ENCODE measurements around the gene CAV1.
"Not testable (repeated sequence)": the region's sequence is repeated elsewhere in the genome, so short reads cannot be mapped to it uniquely, and the experiment has no call there.

The CAV1 gene

DNA sequence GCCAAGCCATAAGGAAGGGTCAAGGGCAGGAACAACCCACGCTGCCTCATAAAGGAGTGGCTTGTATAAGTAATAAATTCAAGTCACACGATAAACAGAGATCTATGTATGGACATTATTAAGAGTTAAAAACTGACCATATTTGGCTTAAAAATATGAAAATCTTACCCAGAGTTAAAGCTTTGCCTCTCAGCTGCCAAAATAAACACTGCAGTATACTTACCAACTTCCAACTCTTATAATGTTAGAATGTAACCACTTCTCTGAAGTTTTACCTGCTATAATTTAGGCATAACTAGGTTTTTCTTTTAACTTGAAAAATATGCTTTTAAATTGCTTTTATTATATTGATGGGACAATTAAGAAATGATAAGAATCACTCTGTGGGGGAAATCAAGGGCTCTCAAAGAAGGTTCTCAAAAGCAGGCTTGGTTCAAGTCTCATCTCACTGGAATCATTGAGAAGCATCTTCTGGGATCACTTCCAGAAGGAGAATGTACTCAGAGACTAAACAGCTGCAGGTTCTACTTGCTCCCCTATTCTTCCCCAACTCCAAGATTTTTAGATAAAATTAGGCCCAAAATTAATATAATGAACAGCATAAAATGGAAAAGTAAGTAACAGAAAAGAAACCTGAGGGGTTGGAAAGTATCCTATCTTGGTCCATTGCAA, 41.4 kb upstream of the CAV1 start:
- TF ChIP-seq CTCF (conservative IDR thresholded peaks at IDR 0.05; ENCODE audit: low read length) (no peak), EZH2phosphoT487 (IDR thresholded peaks at IDR 0.05; ENCODE audit: borderline replicate concordance) (no peak)
- no peaks in the 10 kb centered on the region for H3K9me3 ChIP-seq (ENCODE audit: insufficient read depth, low read depth, low read length)
- peaks cover 23% of the 10 kb centered on the region for H3K4me1 ChIP-seq (ENCODE audit: insufficient read depth, low read length, poor library complexity, severe bottlenecking)
- H3K27me3 ChIP-seq (ENCODE audit: insufficient read depth, low read length, poor library complexity, severe bottlenecking), result no peaks in the 10 kb centered on the region
- H3K36me3 ChIP-seq (ENCODE audit: insufficient read depth, low read length), result no peaks in the 10 kb centered on the region
- H3K4me3 ChIP-seq (ENCODE audit: low read length, poor library complexity, severe bottlenecking), result no peak overlapping the region
- no peak overlapping the region for H3K4me2 ChIP-seq (ENCODE audit: low read depth, low read length, poor library complexity, severe bottlenecking)
- H2AFZ ChIP-seq (ENCODE audit: low read length), result no peak overlapping the region
- H3F3A ChIP-seq (ENCODE audit: low read depth), result no peaks in the 10 kb centered on the region
- H3K79me2 ChIP-seq (ENCODE audit: insufficient read depth, low read length), result no peaks in the 10 kb centered on the region
- no peaks in the 10 kb centered on the region for H3K9me2 ChIP-seq (replicated peaks; ENCODE audit: low read depth, low read length)
- H3K9ac ChIP-seq (ENCODE audit: low read depth, low read length, poor library complexity, severe bottlenecking), result no peak overlapping the region
- H4K20me1 ChIP-seq (ENCODE audit: insufficient read depth, low read length, poor library complexity, severe bottlenecking), result no peaks in the 10 kb centered on the region

GRCh38 chr7:116484389-116484788, 40.4 kb upstream of the CAV1 start:
- H3K9me2 ChIP-seq (replicated peaks; ENCODE audit: low read depth, low read length); H3K9me3 ChIP-seq (ENCODE audit: insufficient read depth, low read depth, low read length); H3K27me3 ChIP-seq (ENCODE audit: insufficient read depth, low read length, poor library complexity, severe bottlenecking); H3K79me2 ChIP-seq (ENCODE audit: insufficient read depth, low read length); H3K9ac ChIP-seq (ENCODE audit: low read depth, low read length, poor library complexity, severe bottlenecking); H3F3A ChIP-seq (ENCODE audit: low read depth); H3K4me2 ChIP-seq (ENCODE audit: low read depth, low read length, poor library complexity, severe bottlenecking); H3K36me3 ChIP-seq (ENCODE audit: insufficient read depth, low read length); H2AFZ ChIP-seq (ENCODE audit: low read length); H3K4me3 ChIP-seq (ENCODE audit: low read length, poor library complexity, severe bottlenecking); H4K20me1 ChIP-seq (ENCODE audit: insufficient read depth, low read length, poor library complexity, severe bottlenecking): not testable (repeated sequence)
- H3K4me1 ChIP-seq (ENCODE audit: insufficient read depth, low read length, poor library complexity, severe bottlenecking), result peaks cover 23% of the 10 kb centered on the region

DNA sequence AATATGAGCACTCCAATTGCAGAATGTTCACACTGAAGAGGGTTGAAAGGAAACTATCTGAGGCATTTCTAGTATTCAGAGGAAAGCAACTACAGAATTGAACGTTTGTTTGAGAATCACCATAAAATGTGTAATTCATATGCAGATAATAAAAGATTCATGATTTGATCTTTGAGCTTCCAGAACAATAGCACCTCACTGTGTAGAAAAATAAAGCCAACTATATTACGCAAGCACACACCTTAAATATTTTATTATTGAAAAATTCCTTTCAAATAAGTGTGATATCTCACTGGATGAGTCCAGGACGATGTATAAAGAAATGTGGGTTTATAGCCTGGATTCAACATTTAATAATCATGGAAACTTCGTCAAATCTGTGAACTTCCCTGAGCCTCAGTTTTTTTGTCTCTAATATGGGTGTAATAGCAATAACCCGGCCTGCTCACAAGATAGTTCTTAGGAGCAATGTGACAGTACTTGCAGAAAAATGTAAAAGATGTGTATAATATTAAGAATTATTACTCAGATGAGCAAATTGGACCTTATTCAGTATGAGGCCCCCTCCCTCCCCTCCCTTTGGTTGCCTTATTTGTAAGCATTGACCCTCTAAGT, 36.8 kb upstream of the CAV1 start:
- Histone ChIP-seq H3K79me2 (ENCODE audit: insufficient read depth, low read length) (no peaks in the 10 kb centered on the region), H2AFZ (ENCODE audit: low read length) (no peak overlapping the region), H3K9me3 (ENCODE audit: insufficient read depth, low read depth, low read length) (no peaks in the 10 kb centered on the region), H3K4me3 (ENCODE audit: low read length, poor library complexity, severe bottlenecking) (no peak overlapping the region), H3K9me2 (replicated peaks; ENCODE audit: low read depth, low read length) (no peaks in the 10 kb centered on the region), H4K20me1 (ENCODE audit: insufficient read depth, low read length, poor library complexity, severe bottlenecking) (no peaks in the 10 kb centered on the region), H3K36me3 (ENCODE audit: insufficient read depth, low read length) (no peaks in the 10 kb centered on the region), H3K9ac (ENCODE audit: low read depth, low read length, poor library complexity, severe bottlenecking) (no peak overlapping the region), H3K4me1 (ENCODE audit: insufficient read depth, low read length, poor library complexity, severe bottlenecking) (peaks cover 15% of the 10 kb centered on the region), H3F3A (ENCODE audit: low read depth) (no peaks in the 10 kb centered on the region), H3K4me2 (ENCODE audit: low read depth, low read length, poor library complexity, severe bottlenecking) (no peak overlapping the region), H3K27me3 (ENCODE audit: insufficient read depth, low read length, poor library complexity, severe bottlenecking) (no peaks in the 10 kb centered on the region)
- TF ChIP-seq EZH2phosphoT487 (IDR thresholded peaks at IDR 0.05; ENCODE audit: borderline replicate concordance) (no peak), CTCF (conservative IDR thresholded peaks at IDR 0.05; ENCODE audit: low read length) (no peak)

- TF ChIP-seq EZH2phosphoT487 (IDR thresholded peaks at IDR 0.05; ENCODE audit: borderline replicate concordance) (no peak), CTCF (conservative IDR thresholded peaks at IDR 0.05; ENCODE audit: low read length) (no peak)
- H3K9me2 ChIP-seq (replicated peaks; ENCODE audit: low read depth, low read length), result no peaks in the 10 kb centered on the region
- no peaks in the 10 kb centered on the region for H3K36me3 ChIP-seq (ENCODE audit: insufficient read depth, low read length)
- no peaks in the 10 kb centered on the region for H3K79me2 ChIP-seq (ENCODE audit: insufficient read depth, low read length)
- H4K20me1 ChIP-seq (ENCODE audit: insufficient read depth, low read length, poor library complexity, severe bottlenecking), result no peaks in the 10 kb centered on the region
- no peaks in the 10 kb centered on the region for H3K9me3 ChIP-seq (ENCODE audit: insufficient read depth, low read depth, low read length)
- no peak overlapping the region for H3K9ac ChIP-seq (ENCODE audit: low read depth, low read length, poor library complexity, severe bottlenecking)
- no peak overlapping the region for H2AFZ ChIP-seq (ENCODE audit: low read length)
- no peak overlapping the region for H3K4me3 ChIP-seq (ENCODE audit: low read length, poor library complexity, severe bottlenecking)
- no peaks in the 10 kb centered on the region for H3F3A ChIP-seq (ENCODE audit: low read depth)
- H3K27me3 ChIP-seq (ENCODE audit: insufficient read depth, low read length, poor library complexity, severe bottlenecking), result no peaks in the 10 kb centered on the region
- H3K4me1 ChIP-seq (ENCODE audit: insufficient read depth, low read length, poor library complexity, severe bottlenecking), result peaks cover 15% of the 10 kb centered on the region
- no peak overlapping the region for H3K4me2 ChIP-seq (ENCODE audit: low read depth, low read length, poor library complexity, severe bottlenecking)
These were observed 34.5 kb upstream of the CAV1 start for GRCh38 chr7:116490351-116490750.
